Suprapubic skin (tissue), 4 donors: Measurements from ENCODE around the gene UBE2E2. TPM values are rescaled to one million over a fixed set of nuclear protein-coding genes. Genes with fewer than 3 reads are reported as not detected.

ENCODE experiments used
- DNase-seq, 2 donors: peaks; one replicate each; pipeline ENCODE4 v3.0.0-alpha.2; 2019; ENCODE audit warnings: low spot score in 2 of 2
- H3K27ac ChIP-seq: fragments of 200-600 bp; sonication (generic); one replicate; pipeline ENCODE4 v1.5.1; 2019
- H3K27me3 ChIP-seq: fragments of 200-600 bp; sonication (generic); one replicate; pipeline ENCODE4 v1.5.1; 2019
- H3K36me3 ChIP-seq: fragments of 200-600 bp; sonication (generic); one replicate; pipeline ENCODE4 v1.5.1; 2019
- H3K4me1 ChIP-seq: fragments of 200-600 bp; sonication (generic); one replicate; pipeline ENCODE4 v1.5.1; 2019
- H3K4me3 ChIP-seq: fragments of 200-600 bp; sonication (generic); one replicate; pipeline ENCODE4 v1.5.1; 2019; ENCODE audit warnings: mild to moderate bottlenecking
- H3K9me3 ChIP-seq: fragments of 200-600 bp; sonication (generic); one replicate; pipeline ENCODE4 v1.5.1; 2019
- EP300 ChIP-seq: sonication (generic); formaldehyde crosslinking; IDR thresholded peaks from one replicate; pipeline ENCODE4 v1.6.1; 2017; ENCODE audit warnings: antibody characterized with exemption
- POLR2A ChIP-seq, 2 donors: fragments of 450-650 bp; IDR thresholded peaks; one replicate each; pipeline ENCODE4 v1.6.1; 2017; ENCODE audit warnings: antibody characterized with exemption in 2 of 2, mild to moderate bottlenecking in 2 of 2, moderate library complexity in 2 of 2
- POLR2AphosphoS5 ChIP-seq, 3 donors: sonication (generic); formaldehyde crosslinking; IDR thresholded peaks; one replicate each; pipeline ENCODE4 v1.6.1; 2017; ENCODE audit warnings: antibody characterized with exemption in 3 of 3
- WGBS: methylation state at CpG from one replicate; pipeline ENCODE4 v1.1.5; 2018; 5-methylcytosine and 5-hydroxymethylcytosine counted together
- total RNA-seq, 4 donors: library from RNA; depleted of rRNA; stranded (reverse); fragments of >200 nt; gene quantifications; one replicate each; pipeline ENCODE4 v1.1.0, GENCODE V29; 2016
- TF ChIP-seq, protein P1 (sequence below), 2 donors: fragments of 200-600 bp in 1 of 2; fragments of 450-650 bp in 1 of 2; sonication (generic) in 1 of 2; IDR thresholded peaks; one replicate each; pipeline ENCODE4 v1.5.1; 2016 to 2019; ENCODE audit warnings: antibody characterized with exemption in 2 of 2, mild to moderate bottlenecking in 1 of 2, moderate library complexity in 1 of 2

The UBE2E2 gene
- total RNA-seq, 4 donors from 2014 or later, result 30.2 to 65.4 (median 34.8) TPM

DNA sequence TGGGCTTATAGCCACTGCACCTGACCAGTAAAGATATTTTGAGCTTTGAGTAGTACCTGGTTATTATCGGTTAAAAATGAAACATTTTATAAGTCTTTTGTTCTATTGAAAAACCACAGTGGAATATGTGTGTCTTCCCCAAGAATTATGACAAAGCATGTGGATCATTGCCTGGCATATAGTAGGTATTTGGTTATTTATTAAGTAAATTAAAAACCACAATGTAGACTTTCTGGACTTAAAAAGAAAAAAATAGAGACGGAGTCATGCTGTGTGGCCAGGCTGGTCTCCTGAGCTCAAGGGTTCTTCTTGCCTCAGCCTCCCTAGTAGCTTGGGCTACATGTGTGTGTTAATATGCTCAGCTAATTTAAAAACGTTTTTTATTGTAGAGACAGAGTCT is 43.5 kb downstream of the UBE2E2 start:
- no peak for DNase-seq
- 82% methylated on average over 3 of the region's 3 CpGs for WGBS
- H3K9me3 ChIP-seq, result no peaks in the 10 kb centered on the region
- no peaks in the 10 kb centered on the region for H3K36me3 ChIP-seq
- H3K4me1 ChIP-seq, result peaks cover 3% of the 10 kb centered on the region
- no peak overlapping the region for H3K4me3 ChIP-seq
- TF ChIP-seq EP300 (no peak), POLR2AphosphoS5 (IDR thresholded peaks at IDR 0.05) (no peak), POLR2A (IDR thresholded peaks at IDR 0.05) (no peak)
- TF ChIP-seq, protein P1, sequence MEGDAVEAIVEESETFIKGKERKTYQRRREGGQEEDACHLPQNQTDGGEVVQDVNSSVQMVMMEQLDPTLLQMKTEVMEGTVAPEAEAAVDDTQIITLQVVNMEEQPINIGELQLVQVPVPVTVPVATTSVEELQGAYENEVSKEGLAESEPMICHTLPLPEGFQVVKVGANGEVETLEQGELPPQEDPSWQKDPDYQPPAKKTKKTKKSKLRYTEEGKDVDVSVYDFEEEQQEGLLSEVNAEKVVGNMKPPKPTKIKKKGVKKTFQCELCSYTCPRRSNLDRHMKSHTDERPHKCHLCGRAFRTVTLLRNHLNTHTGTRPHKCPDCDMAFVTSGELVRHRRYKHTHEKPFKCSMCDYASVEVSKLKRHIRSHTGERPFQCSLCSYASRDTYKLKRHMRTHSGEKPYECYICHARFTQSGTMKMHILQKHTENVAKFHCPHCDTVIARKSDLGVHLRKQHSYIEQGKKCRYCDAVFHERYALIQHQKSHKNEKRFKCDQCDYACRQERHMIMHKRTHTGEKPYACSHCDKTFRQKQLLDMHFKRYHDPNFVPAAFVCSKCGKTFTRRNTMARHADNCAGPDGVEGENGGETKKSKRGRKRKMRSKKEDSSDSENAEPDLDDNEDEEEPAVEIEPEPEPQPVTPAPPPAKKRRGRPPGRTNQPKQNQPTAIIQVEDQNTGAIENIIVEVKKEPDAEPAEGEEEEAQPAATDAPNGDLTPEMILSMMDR (IDR thresholded peaks at IDR 0.05), result no peak
- H3K27me3 ChIP-seq, result no peaks in the 10 kb centered on the region
- H3K27ac ChIP-seq, result no peak overlapping the region

DNA sequence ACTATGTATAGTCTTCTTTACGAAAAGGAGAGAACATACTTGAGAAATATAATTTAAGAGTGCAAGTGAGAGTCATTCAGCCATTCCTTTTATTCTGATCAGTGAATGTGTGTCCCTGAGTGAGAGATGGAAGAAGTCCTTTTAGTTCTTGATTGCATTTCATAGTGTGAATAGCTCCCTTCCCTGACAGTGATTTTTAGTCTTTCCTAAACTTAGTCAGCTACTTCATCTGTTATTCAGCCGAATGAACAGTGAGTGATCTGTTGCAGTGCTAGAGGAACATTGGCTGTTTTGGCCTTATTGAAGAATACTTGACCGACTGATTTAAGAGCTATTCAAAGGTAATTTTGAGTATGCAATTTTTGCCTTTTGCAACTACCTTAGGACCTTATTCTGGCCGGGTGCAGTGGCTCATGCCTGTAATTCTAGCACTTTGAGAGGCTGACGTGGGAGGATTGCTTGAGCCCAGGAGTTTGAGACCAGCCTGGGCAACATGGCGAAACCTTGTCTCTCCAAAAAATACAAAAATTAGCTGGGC is 45.5 kb downstream of the UBE2E2 start:
- Histone ChIP-seq H3K36me3 (no peaks in the 10 kb centered on the region), H3K27me3 (no peaks in the 10 kb centered on the region), H3K4me3 (no peak overlapping the region), H3K27ac (no peak overlapping the region), H3K4me1 (peaks cover 3% of the 10 kb centered on the region), H3K9me3 (no peaks in the 10 kb centered on the region)
- no peak for DNase-seq
- 86% methylated on average over 6 of the region's 6 CpGs for WGBS
- TF ChIP-seq POLR2A (IDR thresholded peaks at IDR 0.05) (no peak), POLR2AphosphoS5 (IDR thresholded peaks at IDR 0.05) (no peak), EP300 (no peak)
- TF ChIP-seq, protein P1 (IDR thresholded peaks at IDR 0.05), result no peak

DNA sequence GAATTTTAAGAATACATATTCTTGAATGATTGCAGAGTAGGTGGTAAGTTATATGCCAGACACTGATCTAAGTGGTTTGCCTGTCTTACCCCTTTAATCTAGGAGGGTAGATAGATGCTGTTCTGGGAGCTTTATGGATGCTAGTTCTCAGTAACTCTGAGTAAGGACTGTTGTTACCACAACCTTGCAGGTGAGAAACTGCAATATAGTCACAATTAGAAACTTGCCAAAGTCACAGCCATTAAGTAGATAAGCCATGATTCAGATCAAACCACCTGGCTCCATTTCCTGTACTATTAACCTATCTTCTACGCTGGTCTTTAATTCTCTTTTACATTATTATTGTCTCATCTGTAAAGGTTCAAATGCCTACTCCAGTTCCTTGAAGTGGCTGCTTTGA is 46.8 kb downstream of the UBE2E2 start:
- Histone ChIP-seq H3K27me3 (no peaks in the 10 kb centered on the region), H3K27ac (no peak overlapping the region), H3K4me3 (no peak overlapping the region), H3K9me3 (no peaks in the 10 kb centered on the region), H3K4me1 (no peaks in the 10 kb centered on the region), H3K36me3 (no peaks in the 10 kb centered on the region)
- DNase-seq, result no peak
- 85% methylated on average over 1 of the region's 1 CpG for WGBS
- TF ChIP-seq EP300 (no peak), POLR2AphosphoS5 (IDR thresholded peaks at IDR 0.05) (no peak), POLR2A (IDR thresholded peaks at IDR 0.05) (no peak)
- TF ChIP-seq, protein P1 (IDR thresholded peaks at IDR 0.05), result no peak

DNA sequence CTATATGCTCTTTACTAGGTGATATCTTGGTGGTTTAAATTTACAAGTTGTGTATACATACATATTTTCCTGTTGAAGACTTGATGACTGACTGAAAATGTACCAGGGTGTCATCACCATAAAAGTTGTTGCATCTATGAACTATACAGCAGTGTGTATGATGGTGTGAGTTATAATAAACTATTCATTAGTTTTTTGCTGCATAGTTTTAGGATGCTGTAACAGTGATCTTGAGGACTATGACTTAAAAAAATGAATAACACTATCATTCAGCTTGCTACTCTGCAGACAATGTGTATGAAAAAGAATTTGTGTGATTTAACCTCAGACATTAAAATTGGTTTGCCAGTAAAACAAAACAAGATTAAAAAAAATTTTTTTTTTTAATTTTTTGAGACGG is 49.0 kb downstream of the UBE2E2 start:
- H3K4me1 ChIP-seq, result peaks cover 4% of the 10 kb centered on the region
- no peak for DNase-seq
- no peak overlapping the region for H3K4me3 ChIP-seq
- WGBS, result 85% methylated on average over 1 of the region's 1 CpG
- no peaks in the 10 kb centered on the region for H3K27me3 ChIP-seq
- no peak for TF ChIP-seq POLR2AphosphoS5 (IDR thresholded peaks at IDR 0.05)
- TF ChIP-seq POLR2A (IDR thresholded peaks at IDR 0.05), result no peak
- no peak for TF ChIP-seq EP300
- TF ChIP-seq, protein P1 (IDR thresholded peaks at IDR 0.05), result no peak
- no peaks in the 10 kb centered on the region for H3K36me3 ChIP-seq
- no peaks in the 10 kb centered on the region for H3K9me3 ChIP-seq
- no peak overlapping the region for H3K27ac ChIP-seq

DNA sequence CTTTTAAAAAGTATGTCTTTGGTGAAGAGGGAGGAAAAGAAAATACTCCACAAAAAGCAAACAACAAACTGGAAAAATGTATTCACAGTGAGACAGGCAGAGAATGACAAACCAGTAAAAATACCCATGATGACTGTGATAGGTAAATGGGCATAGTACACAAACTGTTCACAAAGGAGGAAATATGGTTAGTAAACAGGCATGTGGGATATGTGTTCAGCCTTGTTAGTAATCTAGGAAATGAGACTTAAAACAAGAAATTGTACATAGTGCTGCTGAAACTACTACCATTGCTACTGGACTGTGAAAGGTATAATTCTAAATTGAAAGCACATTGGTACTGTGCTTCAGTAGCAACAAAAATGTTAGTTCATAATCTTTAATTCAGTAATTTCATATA is 50.1 kb downstream of the UBE2E2 start:
- no peaks in the 10 kb centered on the region for H3K36me3 ChIP-seq
- no peak overlapping the region for H3K4me3 ChIP-seq
- no peak for TF ChIP-seq EP300
- no peak for TF ChIP-seq POLR2AphosphoS5 (IDR thresholded peaks at IDR 0.05)
- TF ChIP-seq, protein P1 (IDR thresholded peaks at IDR 0.05), result no peak
- TF ChIP-seq POLR2A (IDR thresholded peaks at IDR 0.05), result no peak
- no peak overlapping the region for H3K27ac ChIP-seq
- H3K9me3 ChIP-seq, result no peaks in the 10 kb centered on the region
- DNase-seq, result no peak
- no peaks in the 10 kb centered on the region for H3K27me3 ChIP-seq
- H3K4me1 ChIP-seq, result peaks cover 5% of the 10 kb centered on the region
